RWPE2 (cell line): Measurements from ENCODE around the gene RASGRP1.

Experiments used
- ATAC-seq: fragments of 200-7000 bp; cut with Tn5 transposase; 3 replicates; pipeline ENCODE4 v1.9.1; 2021; ENCODE audit warnings: low read depth
- DNase-seq: peaks from one replicate; pipeline ENCODE4 v3.0.0-alpha.2; 2020; ENCODE audit warnings: low spot score
- H3K27ac ChIP-seq: fragments of 450-650 bp; 2 replicates; pipeline ENCODE4 v1.5.1; 2017; ENCODE audit warnings: mild to moderate bottlenecking; ENCODE audit not compliant: poor library complexity, severe bottlenecking
- H3K27me3 ChIP-seq: fragments of 250-450 bp; sonication (Bioruptor Pico); 2 replicates; pipeline ENCODE4 v1.5.1; 2021; ENCODE audit warnings: mild to moderate bottlenecking, moderate library complexity; ENCODE audit not compliant: insufficient read depth, poor library complexity, severe bottlenecking
- H3K36me3 ChIP-seq: fragments of 250-450 bp; sonication (Bioruptor Pico); 2 replicates; pipeline ENCODE4 v1.5.1; 2020; ENCODE audit warnings: low read depth, mild to moderate bottlenecking, moderate library complexity
- H3K4me1 ChIP-seq: fragments of 250-450 bp; sonication (Bioruptor Pico); 2 replicates; pipeline ENCODE4 v1.5.1; 2021; ENCODE audit warnings: mild to moderate bottlenecking, moderate library complexity; ENCODE audit not compliant: insufficient read depth, poor library complexity, severe bottlenecking
- H3K4me3 ChIP-seq: fragments of 250-450 bp; sonication (Bioruptor Pico); 2 replicates; pipeline ENCODE4 v1.5.1; 2021; ENCODE audit warnings: mild to moderate bottlenecking, moderate library complexity; ENCODE audit not compliant: severe bottlenecking
- H3K9me3 ChIP-seq: fragments of 250-450 bp; sonication (Bioruptor Pico); 2 replicates; pipeline ENCODE4 v1.5.1; 2021; ENCODE audit warnings: mild to moderate bottlenecking, moderate library complexity; ENCODE audit not compliant: severe bottlenecking
- CTCF ChIP-seq: fragments of 450-650 bp; IDR thresholded peaks from one replicate; pipeline ENCODE4 v1.5.1; 2017; ENCODE audit warnings: mild to moderate bottlenecking, moderate library complexity; ENCODE audit not compliant: poor library complexity, severe bottlenecking

RASGRP1 gene

GRCh38 chr15:38486936-38487335 is 77.7 kb downstream of the RASGRP1 start:
- no peak for ATAC-seq
- H3K9me3 ChIP-seq, result no peaks in the 10 kb centered on the region
- H3K36me3 ChIP-seq, result peaks cover 49% of the 10 kb centered on the region
- H3K4me3 ChIP-seq, result no peak overlapping the region
- H3K4me1 ChIP-seq, result no peaks in the 10 kb centered on the region
- H3K27ac ChIP-seq, result no peak overlapping the region
- TF ChIP-seq CTCF, result no peak
- H3K27me3 ChIP-seq, result no peaks in the 10 kb centered on the region
- no peak for DNase-seq

GRCh38 chr15:38482572-38482971 is 82.0 kb downstream of the RASGRP1 start:
- TF ChIP-seq CTCF, result no peak
- Histone ChIP-seq H3K36me3 (peaks cover 72% of the 10 kb centered on the region), H3K4me1 (no peaks in the 10 kb centered on the region), H3K9me3 (no peaks in the 10 kb centered on the region), H3K4me3 (no peak overlapping the region), H3K27me3 (no peaks in the 10 kb centered on the region), H3K27ac (no peak overlapping the region)
- DNase-seq (no peak), ATAC-seq (no peak)

- no peak for DNase-seq
- H3K9me3 ChIP-seq, result no peaks in the 10 kb centered on the region
- ATAC-seq, result no peak
- no peak overlapping the region for H3K27ac ChIP-seq
- no peak for TF ChIP-seq CTCF
- H3K4me1 ChIP-seq, result no peaks in the 10 kb centered on the region
- no peaks in the 10 kb centered on the region for H3K27me3 ChIP-seq
- H3K36me3 ChIP-seq, result peaks cover 72% of the 10 kb centered on the region
- H3K4me3 ChIP-seq, result no peak overlapping the region
These were observed 82.9 kb downstream of the RASGRP1 start for GRCh38 chr15:38481761-38482160.

- TF ChIP-seq CTCF, result no peak
- DNase-seq (no peak), ATAC-seq (no peak)
- Histone ChIP-seq H3K27me3 (no peaks in the 10 kb centered on the region), H3K9me3 (no peaks in the 10 kb centered on the region), H3K4me3 (no peak overlapping the region), H3K27ac (no peak overlapping the region), H3K36me3 (peaks cover 74% of the 10 kb centered on the region), H3K4me1 (no peaks in the 10 kb centered on the region)
These were observed 83.5 kb downstream of the RASGRP1 start for GRCh38 chr15:38481113-38481512.

- TF ChIP-seq CTCF, result no peak
- no peak for DNase-seq
- H3K36me3 ChIP-seq, result peaks cover 83% of the 10 kb centered on the region
These were observed 84.9 kb downstream of the RASGRP1 start for GRCh38 chr15:38479756-38480155.

More at GRCh38 chr15:38479756-38480155, 84.9 kb downstream of the RASGRP1 start:
- H3K4me3 ChIP-seq, result no peak overlapping the region
- H3K27me3 ChIP-seq, result no peaks in the 10 kb centered on the region
- H3K27ac ChIP-seq, result no peak overlapping the region
- no peaks in the 10 kb centered on the region for H3K4me1 ChIP-seq
- no peak for ATAC-seq
- no peaks in the 10 kb centered on the region for H3K9me3 ChIP-seq
